HUDEP-2 (cell line): ENCODE results near the gene PLK2.

Source experiments
- DNase-seq, 76 experiments: peaks; one replicate each; lab custom pipeline; 2025; ENCODE audit not compliant: unreplicated experiment in 76 of 76; lab: John Stamatoyannopoulos, UW

PLK2 gene

DNA sequence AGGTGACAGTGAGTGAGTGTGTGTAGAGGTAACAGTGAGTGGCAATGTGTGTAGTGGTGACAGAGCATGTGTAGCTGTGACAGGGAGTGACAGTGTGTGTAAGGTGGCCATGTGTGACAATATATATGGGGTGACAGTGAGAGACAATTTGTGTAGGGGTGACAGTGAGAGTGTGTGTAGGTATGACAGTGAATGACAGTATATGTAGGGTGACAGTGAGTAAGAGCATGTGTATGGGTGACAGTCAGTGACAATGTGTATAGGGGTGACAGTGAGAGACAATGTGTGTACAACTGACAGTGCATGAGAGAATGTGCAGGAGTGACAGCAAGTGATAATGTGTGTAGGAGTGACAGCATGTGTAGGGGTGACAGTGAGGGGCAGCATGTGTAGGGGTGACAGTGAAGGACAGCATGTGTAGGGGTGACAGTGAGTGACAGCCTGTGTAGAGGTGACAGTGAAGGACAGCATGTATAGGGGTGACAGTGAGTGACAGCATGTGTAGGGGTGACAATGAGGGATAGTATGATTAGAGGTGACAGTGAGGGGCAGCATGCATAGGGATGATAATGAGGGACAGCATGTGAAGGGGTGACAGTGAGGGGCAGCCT lies 21.3 kb upstream of the PLK2 start:
- no peak for DNase-seq

- DNase-seq = no peak
These were observed 18.0 kb upstream of the PLK2 start for GRCh38 chr5:58477760-58478376.

GRCh38 chr5:58475404-58475803 lies 15.5 kb upstream of the PLK2 start:
- no peak for DNase-seq

GRCh38 chr5:58469896-58470295 lies 10.0 kb upstream of the PLK2 start:
- DNase-seq = no peak

DNA sequence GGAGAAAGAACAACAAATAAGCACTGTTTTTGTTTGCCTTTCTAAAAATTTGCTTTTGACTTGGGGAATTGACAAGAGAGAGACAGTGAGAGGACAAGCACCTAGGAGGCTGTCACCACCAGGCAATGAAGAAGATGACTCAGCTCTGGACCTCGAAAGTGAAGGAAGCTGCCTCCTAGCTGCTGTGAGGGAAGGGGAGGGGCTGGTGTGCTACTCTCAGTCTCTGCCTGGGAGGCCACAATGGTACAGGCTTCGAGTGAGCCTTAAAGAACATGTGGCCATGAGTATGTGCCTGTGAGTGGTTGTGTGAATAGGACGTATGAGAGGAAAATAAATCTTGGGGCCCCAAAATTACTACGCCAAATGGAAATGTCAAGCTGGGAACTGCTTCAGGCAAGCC lies 7.1 kb upstream of the PLK2 start:
- DNase-seq = peak in 5 of 76 experiments; percentile 4 to 24 (median 11)

- DNase-seq = peak in 25 of 76 experiments; percentile 0 to 36 (median 11)
These were observed 2.8 kb upstream of the PLK2 start for GRCh38 chr5:58462623-58463230.

GRCh38 chr5:58462154-58462553 lies 2.3 kb upstream of the PLK2 start:
- DNase-seq = peak in 1 of 76 experiments; percentile 3

GRCh38 chr5:58460732-58461286 lies 923 bp upstream of the PLK2 start:
- peak in 74 of 76 experiments; percentile 5 to 92 (median 72) for DNase-seq

- DNase-seq = peak in 16 of 76 experiments; percentile 1 to 57 (median 21)
These were observed 512 bp downstream of the PLK2 start for GRCh38 chr5:58459146-58460001.

DNA sequence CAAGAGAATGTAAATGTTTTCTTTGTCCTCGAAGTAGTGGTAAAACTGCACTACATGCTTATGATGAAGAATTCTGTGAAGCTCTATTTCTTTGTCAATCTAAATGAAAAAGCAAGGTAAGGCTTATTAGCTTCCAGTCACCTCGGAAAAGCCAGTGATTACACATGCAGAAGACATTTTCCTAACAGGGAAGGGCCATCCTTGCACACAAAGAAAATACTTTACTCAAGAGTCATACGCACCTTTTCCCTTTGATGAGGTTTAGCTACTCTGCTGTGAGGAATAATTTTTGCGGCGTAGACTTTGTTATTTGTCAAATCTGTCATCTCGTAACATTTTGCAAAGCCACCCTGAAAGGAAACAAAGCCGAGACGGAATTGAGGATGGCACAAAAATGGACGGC lies 1.1 kb downstream of the PLK2 start:
- no peak for DNase-seq

DNA sequence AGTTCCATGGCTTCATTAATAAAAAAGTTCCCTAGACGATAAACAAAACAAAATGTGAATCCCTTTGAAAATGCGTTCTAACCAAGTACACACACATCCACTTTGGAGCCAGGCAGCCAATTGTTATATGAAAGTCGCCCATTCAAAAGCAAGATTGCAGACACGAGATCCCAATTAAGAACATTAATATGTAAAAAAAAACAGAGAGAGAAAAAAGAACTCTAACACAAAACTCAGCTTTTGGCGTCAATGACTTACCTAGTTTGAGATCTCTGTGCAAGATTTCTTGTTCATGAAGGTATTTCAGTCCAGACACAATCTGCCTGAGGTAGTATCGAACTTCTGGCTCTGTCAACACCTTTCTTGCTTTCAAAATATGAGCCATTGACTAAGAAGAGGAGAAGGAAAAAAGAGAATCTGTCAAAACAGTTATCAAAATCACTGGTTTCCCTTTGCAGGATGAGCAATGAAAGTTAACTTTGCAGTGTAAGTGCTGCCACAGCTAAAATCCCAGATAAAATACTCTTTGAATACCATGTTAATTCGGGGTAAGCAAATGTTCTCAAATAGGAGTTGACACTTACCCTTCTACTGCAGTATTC lies 1.6 kb downstream of the PLK2 start:
- no peak for DNase-seq

- DNase-seq = no peak
These were observed 2.8 kb downstream of the PLK2 start for GRCh38 chr5:58457050-58457449.

DNA sequence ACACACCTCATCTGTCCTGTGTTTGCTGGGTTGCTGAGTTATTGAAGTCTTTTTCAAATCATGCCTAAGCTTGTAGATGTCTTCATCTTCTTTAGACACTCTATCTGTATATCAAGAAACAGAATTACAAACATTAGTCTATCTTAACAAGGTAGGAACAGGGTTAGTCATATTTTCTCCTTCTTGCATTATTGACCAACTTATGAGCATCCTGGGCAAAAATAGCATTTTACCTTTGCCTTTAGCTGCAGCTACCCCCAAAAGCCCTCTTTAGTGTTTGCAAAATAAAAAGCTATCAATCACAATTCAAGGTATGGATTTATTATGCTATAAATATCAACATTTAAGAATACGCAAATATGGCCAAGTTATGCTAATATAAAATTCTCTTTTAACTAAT lies 3.4 kb downstream of the PLK2 start:
- DNase-seq = no peak

GRCh38 chr5:58456026-58456425 lies 3.9 kb downstream of the PLK2 start:
- no peak for DNase-seq

DNA sequence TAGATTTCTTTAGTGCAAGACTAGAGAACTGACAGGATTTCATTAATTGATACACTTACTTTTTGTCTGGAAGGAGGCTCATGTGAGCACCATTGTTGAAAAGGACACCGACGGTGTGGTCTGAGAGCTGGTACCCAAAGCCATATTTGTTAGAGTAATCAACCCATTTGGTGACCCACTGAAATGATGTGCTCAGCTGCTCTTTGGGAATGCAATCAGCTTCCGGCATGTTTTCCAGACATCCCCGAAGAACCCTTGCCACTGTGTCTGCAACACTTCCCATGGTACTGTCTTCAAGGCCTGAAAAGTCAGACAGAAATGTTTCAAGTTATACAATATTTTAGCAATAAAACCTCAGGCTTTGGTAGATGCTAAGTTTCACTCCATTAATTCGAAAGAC lies 4.4 kb downstream of the PLK2 start:
- no peak for DNase-seq

DNA sequence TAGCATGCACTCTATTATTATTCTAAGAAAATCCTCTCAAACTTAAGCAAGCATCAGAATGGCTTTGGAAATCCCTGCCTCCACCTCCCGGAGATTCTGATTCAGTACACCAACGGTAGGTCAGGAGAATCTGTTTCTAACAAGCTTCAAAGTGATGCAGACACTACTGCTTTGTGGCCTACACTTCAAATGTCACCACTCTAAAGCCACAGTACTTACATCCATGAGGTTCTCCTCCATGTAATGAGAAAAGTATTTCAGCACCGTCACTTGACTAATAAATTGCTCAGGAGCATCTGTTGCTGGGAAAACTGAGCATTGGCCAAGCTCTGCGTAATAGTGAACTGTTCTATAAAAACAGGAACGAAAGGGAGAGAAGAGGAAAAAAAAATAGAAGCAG lies 4.8 kb downstream of the PLK2 start:
- DNase-seq = no peak

DNA sequence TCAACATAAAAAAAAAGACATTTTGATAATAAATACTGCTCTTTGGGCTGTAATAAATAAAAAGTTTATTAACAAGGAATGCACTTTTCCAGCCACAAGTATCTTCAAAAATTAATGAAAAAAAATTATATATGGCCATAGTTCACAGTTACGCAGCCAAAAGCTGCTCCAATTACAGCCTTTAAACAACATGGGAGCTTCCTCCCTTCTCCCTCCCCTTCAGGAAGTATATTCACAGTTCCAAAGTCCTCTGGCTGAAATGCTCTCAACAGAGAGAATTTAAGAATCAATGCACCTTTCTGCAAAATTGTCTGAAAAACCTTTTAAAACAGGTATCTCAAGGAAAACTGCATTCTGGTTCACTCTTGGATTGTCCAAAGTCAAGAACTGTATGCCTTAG lies 5.9 kb downstream of the PLK2 start:
- no peak for DNase-seq

DNA sequence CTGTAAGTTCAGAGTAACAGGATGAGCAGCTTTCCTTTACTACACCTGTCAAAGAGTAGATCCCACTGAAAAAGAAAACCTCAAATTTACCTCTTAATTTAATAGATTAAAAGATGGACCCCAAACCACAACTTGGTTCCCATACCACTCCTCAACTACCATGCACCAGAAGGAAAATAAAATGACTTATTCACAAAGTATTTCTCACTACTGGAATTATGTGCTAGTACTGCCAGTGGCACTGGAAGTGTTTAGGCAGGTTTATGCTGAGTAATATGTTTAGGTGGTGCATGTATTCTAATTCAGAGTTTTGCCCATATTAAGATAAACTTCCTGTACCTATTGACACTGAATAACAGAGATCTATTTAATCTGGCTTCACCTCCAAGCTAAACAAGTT lies 6.6 kb downstream of the PLK2 start:
- DNase-seq = no peak

GRCh38 chr5:58452566-58453258 lies 7.2 kb downstream of the PLK2 start:
- DNase-seq = no peak
